GM21423 (cell line): ENCODE results near the gene ZNF227.
"Not testable (repeated sequence)": the region's sequence is repeated elsewhere in the genome, so short reads cannot be mapped to it uniquely, and the experiment has no call there.

Source experiments
- ATAC-seq: cut with Tn5 transposase; IDR thresholded peaks from one replicate; pipeline ENCODE4 v1.9.1; 2021; ENCODE audit warnings: mild to moderate bottlenecking, moderate library complexity; ENCODE audit not compliant: unreplicated experiment

Gene ZNF227

GRCh38 chr19:44236384-44236783, 24.1 kb downstream of the ZNF227 start:
- no peak for ATAC-seq

- not testable (repeated sequence) for ATAC-seq
Measured at GRCh38 chr19:44252332-44252731, 40.0 kb downstream of the ZNF227 start.

- ATAC-seq, result not testable (repeated sequence)
Measured at GRCh38 chr19:44253392-44253791, 41.1 kb downstream of the ZNF227 start.

- no peak for ATAC-seq
Measured at GRCh38 chr19:44254496-44254895, 42.2 kb downstream of the ZNF227 start.

GRCh38 chr19:44255705-44256411, 43.5 kb downstream of the ZNF227 start:
- no peak for ATAC-seq

- no peak for ATAC-seq
Measured at GRCh38 chr19:44258136-44258535, 45.8 kb downstream of the ZNF227 start.

- no peak for ATAC-seq
Measured at GRCh38 chr19:44258835-44259413, 46.6 kb downstream of the ZNF227 start.

GRCh38 chr19:44260343-44260681, 48.0 kb downstream of the ZNF227 start:
- ATAC-seq, result no peak

GRCh38 chr19:44260695-44261446, 48.5 kb downstream of the ZNF227 start:
- ATAC-seq, result no peak

GRCh38 chr19:44277331-44277730, 65.0 kb downstream of the ZNF227 start:
- ATAC-seq, result no peak

GRCh38 chr19:44278181-44278690, 65.9 kb downstream of the ZNF227 start:
- no peak for ATAC-seq

- no peak for ATAC-seq
Measured at GRCh38 chr19:44280916-44281315, 68.6 kb downstream of the ZNF227 start.

- no peak for ATAC-seq
Measured at GRCh38 chr19:44282846-44283245, 70.5 kb downstream of the ZNF227 start.

GRCh38 chr19:44284968-44285367, 72.6 kb downstream of the ZNF227 start:
- ATAC-seq, result no peak
